Lung (tissue), 12 donors: Measurements from ENCODE around the gene YRDC. TPM values are rescaled to one million over a fixed set of nuclear protein-coding genes. Genes with fewer than 3 reads are reported as not detected.

Source experiments
- ATAC-seq: fragments of 200-7000 bp; cut with Tn5 transposase; one replicate; pipeline ENCODE4 v1.9.1; 2020; ENCODE audit warnings: moderate number of reproducible peaks; ENCODE audit not compliant: insufficient read depth, low FRiP score
- DNase-seq, 3 donors: peaks; one replicate each; pipeline ENCODE4 v3.0.0-alpha.2; 2013 to 2017
- H3K27ac ChIP-seq, 2 donors: one replicate each; pipeline ENCODE4 v1.5.1; 2013; ENCODE audit warnings: mild to moderate bottlenecking in 2 of 2, moderate library complexity in 2 of 2, control low read depth in 1 of 2, inconsistent platforms in 1 of 2, low read depth in 1 of 2, low read length in 1 of 2
- H3K27me3 ChIP-seq, 3 donors: one replicate each; pipeline ENCODE4 v1.5.1; 2013; ENCODE audit warnings: low read length in 2 of 3; ENCODE audit not compliant: control insufficient read depth in 3 of 3, insufficient read depth in 3 of 3
- H3K36me3 ChIP-seq, 4 donors: one replicate each; pipeline ENCODE4 v1.5.1; 2013; ENCODE audit warnings: low read length in 4 of 4, mild to moderate bottlenecking in 1 of 4, moderate library complexity in 1 of 4; ENCODE audit not compliant: control insufficient read depth in 4 of 4, insufficient read depth in 4 of 4
- H3K4me1 ChIP-seq, 5 donors: one replicate each; pipeline ENCODE4 v1.5.1; 2013; ENCODE audit warnings: low read length in 5 of 5, mild to moderate bottlenecking in 2 of 5, moderate library complexity in 1 of 5; ENCODE audit not compliant: control insufficient read depth in 5 of 5, insufficient read depth in 5 of 5
- H3K4me3 ChIP-seq: one replicate; pipeline ENCODE4 v1.5.1; 2013; ENCODE audit warnings: mild to moderate bottlenecking, control low read depth, moderate library complexity
- H3K9ac ChIP-seq, 2 donors: one replicate each; pipeline ENCODE4 v1.5.1; 2013; ENCODE audit warnings: low read length in 2 of 2, control low read depth in 1 of 2; ENCODE audit not compliant: insufficient read depth in 1 of 2
- H3K9me3 ChIP-seq, 4 donors: one replicate each; pipeline ENCODE4 v1.5.1; 2013; ENCODE audit warnings: low read length in 3 of 4, mild to moderate bottlenecking in 1 of 4, moderate library complexity in 1 of 4; ENCODE audit not compliant: control insufficient read depth in 4 of 4, insufficient read depth in 3 of 4
- CTCF ChIP-seq: IDR thresholded peaks from 2 replicates; pipeline ENCODE4 v1.5.1; 2012; ENCODE audit warnings: mild to moderate bottlenecking; ENCODE audit errors: control extremely low read depth, extremely low read depth
- WGBS, 2 donors: extraction: QIAGEN DNeasy Blood & Tissue Kit; methylation state at CpG; one replicate each; pipeline ENCODE4 v1.1.7; 2013; 5-methylcytosine and 5-hydroxymethylcytosine counted together
- polyA plus RNA-seq, 2 donors: library from polyadenylated mRNA; stranded (reverse); fragments of 200-250 nt; gene quantifications; one replicate each; pipeline ENCODE4 v1.2.1, GENCODE V29; 2013
- total RNA-seq, 2 donors: library from RNA; depleted of rRNA in 1 of 2; stranded (reverse); fragments of >200 nt in 1 of 2; gene quantifications; one replicate each; pipeline ENCODE4 v1.2.1, GENCODE V29; 2014 to 2021
- donor health status: control.
- donor health status: control.
- donor health status: Bipolar disorder and iron deficiency.
- donor health status: healthy.
- donor health status: DM: yes; HTN: yes; CAD: no.

The YRDC gene
- total and polyA plus RNA-seq, 4 donors: 9.5 to 26.2 (median 15.1) TPM

- no peak overlapping the region for H3K27ac ChIP-seq
- no peak overlapping the region for H3K9ac ChIP-seq
- peaks cover 0 to 6% (median 1%) of the 10 kb centered on the region in 5 donors for H3K4me1 ChIP-seq
- TF ChIP-seq CTCF: no peak
- no peak for DNase-seq
- peaks cover 21 to 29% (median 26%) of the 10 kb centered on the region in 4 donors for H3K36me3 ChIP-seq
- no peak for ATAC-seq
- no peaks in the 10 kb centered on the region for H3K9me3 ChIP-seq
- H3K4me3 ChIP-seq: no peak overlapping the region
- H3K27me3 ChIP-seq: no peaks in the 10 kb centered on the region
- 96% methylated on average over 10 of the region's 10 CpGs for WGBS, 2 donors
These were observed 31.7 kb upstream of the YRDC start for GRCh38 chr1:37839676-37840075.

GRCh38 chr1:37836788-37837187 is 28.8 kb upstream of the YRDC start:
- ATAC-seq: no peak
- H3K4me3 ChIP-seq: no peak overlapping the region
- H3K27me3 ChIP-seq: no peaks in the 10 kb centered on the region
- no peaks in the 10 kb centered on the region for H3K9me3 ChIP-seq
- no peaks in the 10 kb centered on the region for H3K4me1 ChIP-seq
- 62 to 94% methylated on average over 3 of the region's 3 CpGs for WGBS, 2 donors
- peaks cover 36 to 43% (median 42%) of the 10 kb centered on the region in 4 donors for H3K36me3 ChIP-seq
- H3K9ac ChIP-seq: no peak overlapping the region
- H3K27ac ChIP-seq: no peak overlapping the region
- no peak for TF ChIP-seq CTCF
- no peak for DNase-seq

- Histone ChIP-seq H3K4me3 (no peak overlapping the region), H3K27me3 (no peaks in the 10 kb centered on the region), H3K9me3 (no peaks in the 10 kb centered on the region), H3K4me1 (no peaks in the 10 kb centered on the region), H3K9ac (no peak overlapping the region), H3K27ac (no peak overlapping the region), H3K36me3 (peaks cover 24 to 41% (median 32%) of the 10 kb centered on the region in 4 donors)
- ATAC-seq: no peak
- no peak for DNase-seq
- WGBS, 2 donors: 81 to 95% methylated on average over 2 of the region's 2 CpGs
- TF ChIP-seq CTCF: no peak
These were observed 23.8 kb upstream of the YRDC start for GRCh38 chr1:37831809-37832208.

- Histone ChIP-seq H3K27me3 (no peaks in the 10 kb centered on the region), H3K4me1 (no peaks in the 10 kb centered on the region), H3K4me3 (no peak overlapping the region), H3K36me3 (peaks cover 25 to 44% (median 31%) of the 10 kb centered on the region in 4 donors), H3K9me3 (no peaks in the 10 kb centered on the region), H3K27ac (no peak overlapping the region), H3K9ac (no peak overlapping the region)
- TF ChIP-seq CTCF: no peak
- ATAC-seq: no peak
- DNase-seq: no peak
- 95 to 97% methylated on average over 4 of the region's 4 CpGs for WGBS, 2 donors
These were observed 23.1 kb upstream of the YRDC start for GRCh38 chr1:37831109-37831508.
